ENCODE results near the gene GPR107. TPM values are rescaled to one million over a fixed set of nuclear protein-coding genes. Genes with fewer than 3 reads are reported as not detected.
A peak's percentile ranks its signal among the peaks of the same experiment; 100 is the strongest.

The GPR107 gene
- total RNA-seq, 1 donor from 2014 or later, result 41.0 TPM

- DNase-seq (ENCODE audit: low read depth), result no peak
Measured at GRCh38 chr9:130110166-130110565, 56.5 kb downstream of the GPR107 start.

GRCh38 chr9:130110596-130111021, 56.9 kb downstream of the GPR107 start:
- peak; percentile 57 for DNase-seq (ENCODE audit: low read depth)

GRCh38 chr9:130111786-130112537, 58.3 kb downstream of the GPR107 start:
- no peak for DNase-seq (ENCODE audit: low read depth)

GRCh38 chr9:130112538-130113151, 58.9 kb downstream of the GPR107 start:
- no peak for DNase-seq (ENCODE audit: low read depth)

GRCh38 chr9:130114741-130115140, 61.0 kb downstream of the GPR107 start:
- DNase-seq (ENCODE audit: low read depth), result no peak

GRCh38 chr9:130116346-130116745, 62.6 kb downstream of the GPR107 start:
- DNase-seq (ENCODE audit: low read depth), result no peak

- DNase-seq (ENCODE audit: low read depth), result no peak
Measured at GRCh38 chr9:130117376-130117775, 63.7 kb downstream of the GPR107 start.

- peak; percentile 88 for DNase-seq (ENCODE audit: low read depth)
Measured at GRCh38 chr9:130117816-130118632, 64.3 kb downstream of the GPR107 start.

GRCh38 chr9:130118841-130119518, 65.3 kb downstream of the GPR107 start:
- peak; percentile 97 for DNase-seq (ENCODE audit: low read depth)

GRCh38 chr9:130119519-130120298, 66.0 kb downstream of the GPR107 start:
- DNase-seq (ENCODE audit: low read depth), result no peak

GRCh38 chr9:130120299-130120587, 66.5 kb downstream of the GPR107 start:
- DNase-seq (ENCODE audit: low read depth), result no peak

GRCh38 chr9:130120832-130121231, 67.1 kb downstream of the GPR107 start:
- DNase-seq (ENCODE audit: low read depth), result no peak

- no peak for DNase-seq (ENCODE audit: low read depth)
Measured at GRCh38 chr9:130122456-130122855, 68.8 kb downstream of the GPR107 start.

- DNase-seq (ENCODE audit: low read depth), result no peak
Measured at GRCh38 chr9:130124085-130124860, 70.6 kb downstream of the GPR107 start.

GRCh38 chr9:130126721-130127433, 73.2 kb downstream of the GPR107 start:
- no peak for DNase-seq (ENCODE audit: low read depth)

- peak; percentile 43 for DNase-seq (ENCODE audit: low read depth)
Measured at GRCh38 chr9:130128251-130128650, 74.5 kb downstream of the GPR107 start.

GRCh38 chr9:130128733-130129431, 75.2 kb downstream of the GPR107 start:
- DNase-seq (ENCODE audit: low read depth), result peak; percentile 89

GRCh38 chr9:130129432-130130061, 75.8 kb downstream of the GPR107 start:
- no peak for DNase-seq (ENCODE audit: low read depth)

- DNase-seq (ENCODE audit: low read depth), result no peak
Measured at GRCh38 chr9:130132746-130133145, 79.0 kb downstream of the GPR107 start.

All from renal cortical epithelial cell (primary cell).